Stimulated activated memory B cell treated with anti-CD40 and anti-IgM and Interleukin-4, amounts not matched to agents 10 μg/mL and 1 μg/mL and 100 μg/mL, for 72 hours (primary cell): ENCODE results near the gene ERBB2.

Source experiments
- ATAC-seq: fragments of 150-1000 bp; cut with Tn5 transposase; 2 replicates; pipeline ENCODE4 v1.10.0; 2021
- H3K27ac Mint-ChIP-seq: one replicate; pipeline ENCODE4 v1.8.0; 2022; ENCODE audit warnings: mild to moderate bottlenecking, mixed read lengths
- H3K27me3 Mint-ChIP-seq: one replicate; pipeline ENCODE4 v1.8.0; 2022; ENCODE audit warnings: mixed read lengths
- H3K36me3 Mint-ChIP-seq: one replicate; pipeline ENCODE4 v1.8.0; 2022; ENCODE audit warnings: mixed read lengths
- H3K4me1 Mint-ChIP-seq: one replicate; pipeline ENCODE4 v1.8.0; 2022; ENCODE audit warnings: mixed read lengths
- H3K4me3 Mint-ChIP-seq: one replicate; pipeline ENCODE4 v1.8.0; 2022; ENCODE audit warnings: mild to moderate bottlenecking, moderate library complexity, mixed read lengths
- H3K9me3 Mint-ChIP-seq: one replicate; pipeline ENCODE4 v1.8.0; 2022; ENCODE audit warnings: mixed read lengths

The ERBB2 gene

DNA sequence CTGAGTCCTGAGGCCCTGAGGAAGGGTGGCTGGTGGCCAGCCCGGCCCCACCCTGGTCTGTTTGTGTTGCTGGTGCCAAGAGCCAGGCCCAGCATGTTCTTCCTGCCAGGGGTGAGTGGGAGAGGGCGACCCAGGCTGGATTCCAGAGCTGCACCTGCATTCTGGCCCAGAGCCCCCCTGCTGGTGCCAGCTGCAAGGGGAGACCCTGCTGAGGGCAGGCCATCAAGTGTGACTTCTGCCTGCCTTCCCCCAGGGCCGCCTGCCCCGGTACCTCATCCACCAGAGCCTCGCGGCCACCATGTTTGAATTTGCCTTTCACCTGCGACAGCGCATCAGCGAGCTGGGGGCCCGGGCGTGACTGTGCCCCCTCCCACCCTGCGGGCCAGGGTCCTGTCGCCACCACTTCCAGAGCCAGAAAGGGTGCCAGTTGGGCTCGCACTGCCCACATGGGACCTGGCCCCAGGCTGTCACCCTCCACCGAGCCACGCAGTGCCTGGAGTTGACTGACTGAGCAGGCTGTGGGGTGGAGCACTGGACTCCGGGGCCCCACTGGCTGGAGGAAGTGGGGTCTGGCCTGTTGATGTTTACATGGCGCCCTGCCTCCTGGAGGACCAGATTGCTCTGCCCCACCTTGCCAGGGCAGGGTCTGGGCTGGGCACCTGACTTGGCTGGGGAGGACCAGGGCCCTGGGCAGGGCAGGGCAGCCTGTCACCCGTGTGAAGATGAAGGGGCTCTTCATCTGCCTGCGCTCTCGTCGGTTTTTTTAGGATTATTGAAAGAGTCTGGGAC, 37.1 kb upstream of the ERBB2 start:
- Mint-ChIP-seq H3K27ac (no peak overlapping the region), H3K4me3 (no peak overlapping the region), H3K9me3 (no peaks in the 10 kb centered on the region), H3K4me1 (peaks cover 48% of the 10 kb centered on the region), H3K27me3 (peaks cover 21% of the 10 kb centered on the region), H3K36me3 (peaks cover 37% of the 10 kb centered on the region)
- ATAC-seq: no peak

DNA sequence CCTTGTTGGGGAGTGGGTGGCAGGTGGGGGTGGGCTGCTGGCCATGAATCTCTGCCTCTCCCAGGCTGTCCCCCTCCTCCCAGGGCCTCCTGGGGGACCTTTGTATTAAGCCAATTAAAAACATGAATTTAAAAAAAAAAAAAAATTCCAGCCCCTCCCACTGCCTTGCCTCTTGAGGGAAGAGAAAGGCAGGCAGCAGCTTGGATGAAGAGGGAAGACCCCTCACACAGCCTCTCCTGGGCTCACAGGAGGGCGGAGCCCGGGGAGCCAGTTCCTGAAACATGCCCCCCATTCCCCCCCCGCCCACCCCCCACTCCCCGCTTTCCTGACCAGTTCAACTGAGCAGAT, 36.5 kb upstream of the ERBB2 start:
- Mint-ChIP-seq H3K27me3 (peaks cover 27% of the 10 kb centered on the region), H3K9me3 (no peaks in the 10 kb centered on the region), H3K4me3 (no peak overlapping the region), H3K36me3 (peaks cover 31% of the 10 kb centered on the region), H3K27ac (no peak overlapping the region), H3K4me1 (peaks cover 51% of the 10 kb centered on the region)
- ATAC-seq: no peak

DNA sequence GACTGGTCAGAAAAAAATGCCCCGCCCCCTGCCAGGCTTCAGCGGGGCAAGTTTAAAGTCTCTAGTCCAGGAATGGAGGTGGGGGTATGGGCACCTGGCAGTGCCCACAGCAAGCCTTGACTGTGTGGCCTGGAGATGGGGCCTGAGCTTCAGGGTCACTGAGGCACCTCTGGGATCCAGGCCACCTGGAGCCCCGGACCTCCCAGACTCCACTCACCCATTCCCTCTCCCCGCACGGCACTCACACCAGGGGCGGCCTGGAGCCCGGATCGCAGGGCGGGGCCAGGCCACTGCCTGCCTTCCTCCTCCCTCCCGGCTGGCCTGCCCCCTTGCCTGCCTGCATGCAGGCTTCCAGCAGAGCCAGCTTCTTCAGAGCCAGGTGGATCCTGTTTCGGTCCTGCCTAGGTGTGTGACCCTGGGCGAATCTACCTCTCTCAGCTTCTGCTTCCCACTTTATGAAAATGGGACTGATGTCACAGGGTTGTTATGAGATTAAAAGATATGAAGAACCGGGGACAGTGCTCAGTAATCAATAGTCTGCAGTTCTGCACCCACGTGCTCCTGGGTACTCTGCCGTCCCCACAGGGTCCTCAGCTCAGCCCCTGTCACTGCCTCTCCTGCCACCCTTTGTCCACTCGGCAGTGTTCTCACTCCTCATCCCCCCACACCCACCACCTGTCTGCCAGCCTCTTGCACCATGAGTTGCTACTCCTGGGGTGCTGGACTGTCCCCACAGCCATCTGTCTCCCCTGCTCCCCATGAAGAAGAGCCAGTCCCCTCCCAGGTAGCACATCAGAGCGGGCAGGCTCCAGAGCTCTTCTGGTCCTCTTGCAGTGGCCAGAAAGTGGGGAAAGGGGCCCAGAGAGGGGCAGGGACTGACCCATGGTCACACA, 35.9 kb upstream of the ERBB2 start:
- Mint-ChIP-seq H3K27ac (no peak overlapping the region), H3K4me1 (peaks cover 51% of the 10 kb centered on the region), H3K27me3 (peaks cover 33% of the 10 kb centered on the region), H3K9me3 (no peaks in the 10 kb centered on the region), H3K4me3 (no peak overlapping the region), H3K36me3 (peaks cover 25% of the 10 kb centered on the region)
- no peak for ATAC-seq

DNA sequence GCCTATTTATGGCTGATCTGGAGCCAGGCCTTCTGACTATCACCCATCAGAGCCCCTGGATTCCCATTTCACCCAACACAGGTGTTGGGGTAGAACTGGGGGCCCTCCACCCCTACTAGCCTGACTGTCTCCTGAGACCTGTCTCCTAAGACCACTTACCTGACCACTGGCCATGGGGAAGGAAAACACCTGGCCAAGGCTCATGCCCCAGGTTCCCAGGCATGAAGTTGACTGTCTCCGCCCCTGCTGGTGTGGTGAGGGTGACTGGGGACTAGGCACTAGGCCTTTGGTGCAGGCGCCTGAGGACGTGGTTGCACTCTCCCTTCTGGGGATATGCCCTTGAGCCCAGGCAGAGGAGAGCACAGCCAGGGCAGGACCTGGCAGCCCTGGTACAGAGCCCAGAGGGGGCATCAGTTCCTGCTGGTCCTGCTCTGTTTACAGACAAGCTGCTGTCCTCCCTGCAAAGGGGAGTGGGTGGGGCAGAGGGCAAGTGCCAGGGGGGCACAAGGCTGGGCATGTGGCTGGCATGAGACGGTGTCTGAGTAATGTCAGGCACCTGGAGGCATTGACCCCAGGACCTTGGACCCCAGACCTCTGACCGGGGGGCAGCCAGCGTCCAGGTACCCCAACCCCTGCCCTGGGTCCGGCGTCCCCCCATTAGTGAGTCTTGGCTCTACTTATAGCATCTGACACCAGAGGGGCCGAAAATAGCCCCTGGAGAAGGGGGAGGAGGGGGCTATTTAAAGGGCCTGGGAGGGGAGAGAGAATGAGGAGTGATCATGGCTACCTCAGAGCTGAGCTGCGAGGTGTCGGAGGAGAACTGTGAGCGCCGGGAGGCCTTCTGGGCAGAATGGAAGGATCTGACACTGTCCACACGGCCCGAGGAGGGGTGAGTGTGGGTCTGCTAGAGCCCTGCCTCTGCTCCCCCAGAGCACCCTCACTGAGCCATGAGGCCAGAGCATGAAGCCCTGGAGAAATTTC, 35.0 kb upstream of the ERBB2 start, which contains the start of gene TCAP:
TSS of gene TCAP (plus strand) at position 769 of the 981 bp plus-strand sequence. CDS start at position 780, 11 bp downstream.
- H3K27ac Mint-ChIP-seq: no peak within 1 kb of the TSS
- ATAC-seq: no peak
- H3K27me3 Mint-ChIP-seq: peaks cover 40% of the 10 kb centered on the region
- peaks cover 22% of the 10 kb centered on the region for H3K36me3 Mint-ChIP-seq
- no peaks in the 10 kb centered on the region for H3K9me3 Mint-ChIP-seq
- peak within 1 kb of the TSS; percentile 59 for H3K4me3 Mint-ChIP-seq
- peaks cover 42% of the 10 kb centered on the region for H3K4me1 Mint-ChIP-seq

DNA sequence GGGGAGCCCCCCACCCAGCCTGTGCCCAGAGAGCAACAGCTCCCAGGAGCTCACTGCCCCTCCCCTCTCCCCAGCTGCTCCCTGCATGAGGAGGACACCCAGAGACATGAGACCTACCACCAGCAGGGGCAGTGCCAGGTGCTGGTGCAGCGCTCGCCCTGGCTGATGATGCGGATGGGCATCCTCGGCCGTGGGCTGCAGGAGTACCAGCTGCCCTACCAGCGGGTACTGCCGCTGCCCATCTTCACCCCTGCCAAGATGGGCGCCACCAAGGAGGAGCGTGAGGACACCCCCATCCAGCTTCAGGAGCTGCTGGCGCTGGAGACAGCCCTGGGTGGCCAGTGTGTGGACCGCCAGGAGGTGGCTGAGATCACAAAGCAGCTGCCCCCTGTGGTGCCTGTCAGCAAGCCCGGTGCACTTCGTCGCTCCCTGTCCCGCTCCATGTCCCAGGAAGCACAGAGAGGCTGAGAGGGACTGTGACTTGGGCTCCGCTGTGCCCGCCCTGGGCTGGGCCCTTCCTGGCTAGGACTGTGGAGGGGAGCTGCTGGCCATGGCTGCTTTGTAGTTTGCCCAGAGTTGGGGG, 34.1 kb upstream of the ERBB2 start:
- Mint-ChIP-seq H3K9me3 (no peaks in the 10 kb centered on the region), H3K4me3 (peak overlapping the region; percentile 59), H3K4me1 (peaks cover 39% of the 10 kb centered on the region), H3K27me3 (peaks cover 40% of the 10 kb centered on the region), H3K27ac (no peak overlapping the region), H3K36me3 (peaks cover 14% of the 10 kb centered on the region)
- no peak for ATAC-seq

DNA sequence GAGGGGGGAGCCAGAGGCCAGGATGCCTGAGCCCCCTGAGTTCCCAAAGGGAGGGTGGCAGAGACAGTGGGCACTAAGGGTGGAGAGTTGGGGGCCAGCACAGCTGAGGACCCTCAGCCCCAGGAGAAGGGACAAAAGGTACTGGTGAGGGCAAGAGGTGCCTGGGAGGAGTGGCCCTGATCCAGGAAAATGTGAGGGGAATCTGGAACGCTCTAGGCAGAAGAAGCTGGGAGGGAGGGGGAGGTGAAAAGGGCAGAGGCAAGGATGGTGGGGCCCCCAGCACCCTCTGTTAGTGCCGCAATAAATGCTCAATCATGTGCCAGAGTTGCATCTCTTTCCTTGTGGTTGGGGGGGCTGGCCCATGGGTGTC, 33.6 kb upstream of the ERBB2 start:
- H3K9me3 Mint-ChIP-seq: no peaks in the 10 kb centered on the region
- no peak for ATAC-seq
- H3K36me3 Mint-ChIP-seq: peaks cover 9% of the 10 kb centered on the region
- H3K4me3 Mint-ChIP-seq: peak overlapping the region; percentile 59
- H3K27me3 Mint-ChIP-seq: peaks cover 40% of the 10 kb centered on the region
- no peak overlapping the region for H3K27ac Mint-ChIP-seq
- peaks cover 39% of the 10 kb centered on the region for H3K4me1 Mint-ChIP-seq

DNA sequence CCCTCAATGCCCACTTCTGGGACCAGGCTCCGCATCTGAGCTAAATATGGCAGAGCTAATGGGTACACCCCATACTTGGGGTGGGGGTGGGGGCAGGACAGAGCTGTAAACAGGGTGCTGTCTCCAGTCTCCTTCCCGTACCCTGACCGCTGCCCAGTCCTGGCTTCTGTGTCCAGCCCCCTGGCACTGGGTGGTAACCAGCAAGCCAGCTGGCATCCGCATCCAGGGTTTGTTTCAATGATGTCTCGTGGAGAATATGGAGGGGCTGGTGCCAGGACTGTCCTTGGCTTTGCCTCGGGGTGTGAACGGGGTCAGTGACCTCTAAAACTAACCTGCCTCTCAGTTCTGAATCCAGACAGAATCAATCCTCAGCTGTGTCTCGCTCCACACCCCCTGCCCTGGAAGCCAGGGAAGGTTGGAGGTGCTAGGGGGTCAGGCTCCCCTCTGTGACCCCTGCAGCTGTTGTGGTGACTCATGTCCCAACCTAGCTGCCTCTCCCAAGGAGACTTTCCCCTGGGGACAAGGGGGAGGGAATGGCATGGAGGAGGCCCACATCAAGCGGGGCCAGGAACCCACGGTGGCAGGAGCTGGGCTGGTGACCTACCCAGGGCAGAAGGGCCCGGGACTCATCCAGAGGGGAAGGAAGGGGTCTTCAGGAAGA, 33.1 kb upstream of the ERBB2 start:
- H3K4me1 Mint-ChIP-seq: peaks cover 42% of the 10 kb centered on the region
- no peaks in the 10 kb centered on the region for H3K9me3 Mint-ChIP-seq
- H3K27me3 Mint-ChIP-seq: peaks cover 40% of the 10 kb centered on the region
- H3K27ac Mint-ChIP-seq: no peak overlapping the region
- H3K36me3 Mint-ChIP-seq: peaks cover 4% of the 10 kb centered on the region
- ATAC-seq: no peak
- H3K4me3 Mint-ChIP-seq: peak overlapping the region; percentile 54

DNA sequence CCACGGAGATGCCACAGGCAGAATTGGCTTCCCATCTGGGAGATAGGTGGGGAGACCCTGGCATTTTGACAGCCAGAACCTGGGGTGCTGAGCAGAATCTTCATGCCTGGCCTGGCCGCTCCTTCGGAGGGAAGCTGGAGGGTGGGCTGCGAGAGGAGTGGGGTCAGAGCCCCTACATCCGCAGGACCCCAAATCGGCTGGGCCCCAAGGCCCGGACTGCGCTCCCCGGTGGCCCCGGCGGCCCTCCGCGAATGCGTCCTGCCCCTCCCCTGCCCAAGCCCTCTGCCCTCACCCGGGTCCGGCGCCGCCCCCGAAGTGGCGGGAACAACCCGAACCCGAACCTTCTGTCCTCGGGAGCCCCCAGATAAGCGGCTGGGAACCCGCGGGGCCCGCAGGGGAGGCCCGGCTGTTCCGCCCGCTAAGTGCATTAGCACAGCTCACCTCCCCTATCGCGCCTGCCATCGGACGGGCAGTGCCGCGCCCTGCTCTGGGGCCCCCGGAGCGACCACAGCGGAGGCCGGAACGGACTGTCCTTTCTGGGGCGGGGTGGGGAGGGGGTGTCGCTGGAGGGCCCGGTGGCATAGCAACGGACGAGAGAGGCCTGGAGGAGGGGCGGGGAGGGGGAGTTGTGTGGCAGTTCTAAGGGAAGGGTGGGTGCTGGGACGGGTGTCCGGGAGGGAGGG, 32.5 kb upstream of the ERBB2 start:
- Mint-ChIP-seq H3K4me3 (peak overlapping the region; percentile 69), H3K4me1 (peaks cover 49% of the 10 kb centered on the region), H3K27me3 (peaks cover 40% of the 10 kb centered on the region), H3K36me3 (no peaks in the 10 kb centered on the region), H3K9me3 (no peaks in the 10 kb centered on the region), H3K27ac (peak overlapping the region; percentile 73)
- ATAC-seq: no peak

DNA sequence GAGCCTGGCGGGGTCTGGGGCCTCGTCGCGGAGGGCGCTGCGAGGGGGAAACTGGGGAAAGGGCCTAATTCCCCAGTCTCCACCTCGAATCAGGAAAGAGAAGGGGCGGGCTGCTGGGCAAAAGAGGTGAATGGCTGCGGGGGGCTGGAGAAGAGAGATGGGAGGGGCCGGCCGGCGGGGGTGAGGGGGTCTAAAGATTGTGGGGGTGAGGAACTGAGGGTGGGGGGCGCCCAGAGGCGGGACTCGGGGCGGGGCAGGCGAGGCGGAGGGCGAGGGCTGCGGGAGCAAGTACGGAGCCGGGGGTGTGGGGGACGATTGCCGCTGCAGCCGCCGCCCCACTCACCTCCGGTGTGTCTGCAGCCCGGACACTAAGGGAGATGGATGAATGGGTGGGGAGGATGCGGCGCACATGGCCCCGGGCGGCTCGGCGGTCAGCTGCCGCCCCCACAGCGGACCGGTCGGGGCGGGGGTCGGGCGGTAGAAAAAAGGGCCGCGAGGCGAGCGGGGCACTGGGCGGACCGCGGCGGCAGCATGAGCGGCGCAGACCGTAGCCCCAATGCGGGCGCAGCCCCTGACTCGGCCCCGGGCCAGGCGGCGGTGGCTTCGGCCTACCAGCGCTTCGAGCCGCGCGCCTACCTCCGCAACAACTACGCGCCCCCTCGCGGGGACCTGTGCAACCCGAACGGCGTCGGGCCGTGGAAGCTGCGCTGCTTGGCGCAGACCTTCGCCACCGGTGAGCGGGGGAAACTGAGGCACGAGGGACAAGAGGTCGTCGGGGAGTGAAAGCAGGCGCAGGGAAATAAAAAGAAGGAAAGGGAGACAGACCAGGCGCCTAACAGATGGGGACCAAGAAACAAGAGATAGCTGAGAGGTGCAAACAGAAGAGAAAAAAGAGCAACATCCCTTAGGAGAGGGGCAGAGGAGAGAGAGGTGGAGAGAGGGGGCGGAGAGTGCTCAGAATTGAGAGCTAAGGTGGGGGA, 31.6 kb upstream of the ERBB2 start, which contains the start of gene PNMT:
TSS of gene PNMT (plus strand) at position 509 of the 980 bp plus-strand sequence. CDS start at position 532, 23 bp downstream.
- H3K9me3 Mint-ChIP-seq: no peaks in the 10 kb centered on the region
- ATAC-seq: peak; percentile 67
- no peaks in the 10 kb centered on the region for H3K36me3 Mint-ChIP-seq
- peak within 1 kb of the TSS; percentile 69 for H3K4me3 Mint-ChIP-seq
- peaks cover 53% of the 10 kb centered on the region for H3K4me1 Mint-ChIP-seq
- H3K27me3 Mint-ChIP-seq: peaks cover 40% of the 10 kb centered on the region
- peak within 1 kb of the TSS; percentile 73 for H3K27ac Mint-ChIP-seq

DNA sequence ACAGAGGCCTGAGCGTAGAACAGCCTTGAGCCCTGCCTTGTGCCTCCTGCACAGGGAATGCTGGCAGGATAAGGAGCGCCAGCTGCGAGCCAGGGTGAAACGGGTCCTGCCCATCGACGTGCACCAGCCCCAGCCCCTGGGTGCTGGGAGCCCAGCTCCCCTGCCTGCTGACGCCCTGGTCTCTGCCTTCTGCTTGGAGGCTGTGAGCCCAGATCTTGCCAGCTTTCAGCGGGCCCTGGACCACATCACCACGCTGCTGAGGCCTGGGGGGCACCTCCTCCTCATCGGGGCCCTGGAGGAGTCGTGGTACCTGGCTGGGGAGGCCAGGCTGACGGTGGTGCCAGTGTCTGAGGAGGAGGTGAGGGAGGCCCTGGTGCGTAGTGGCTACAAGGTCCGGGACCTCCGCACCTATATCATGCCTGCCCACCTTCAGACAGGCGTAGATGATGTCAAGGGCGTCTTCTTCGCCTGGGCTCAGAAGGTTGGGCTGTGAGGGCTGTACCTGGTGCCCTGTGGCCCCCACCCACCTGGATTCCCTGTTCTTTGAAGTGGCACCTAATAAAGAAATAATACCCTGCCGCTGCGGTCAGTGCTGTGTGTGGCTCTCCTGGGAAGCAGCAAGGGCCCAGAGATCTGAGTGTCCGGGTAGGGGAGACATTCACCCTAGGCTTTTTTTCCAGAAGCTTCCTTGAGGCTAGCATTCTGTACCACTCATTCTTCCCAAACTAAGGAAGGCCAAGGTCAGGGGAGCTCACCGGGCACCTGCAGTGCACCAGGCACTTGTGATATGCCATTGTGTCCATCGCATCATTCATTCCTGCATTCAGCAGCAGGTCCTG, 29.7 kb upstream of the ERBB2 start:
- Mint-ChIP-seq H3K36me3 (no peaks in the 10 kb centered on the region), H3K9me3 (no peaks in the 10 kb centered on the region), H3K27ac (no peak overlapping the region), H3K4me1 (peaks cover 65% of the 10 kb centered on the region), H3K27me3 (peaks cover 40% of the 10 kb centered on the region), H3K4me3 (no peak overlapping the region)
- no peak for ATAC-seq

DNA sequence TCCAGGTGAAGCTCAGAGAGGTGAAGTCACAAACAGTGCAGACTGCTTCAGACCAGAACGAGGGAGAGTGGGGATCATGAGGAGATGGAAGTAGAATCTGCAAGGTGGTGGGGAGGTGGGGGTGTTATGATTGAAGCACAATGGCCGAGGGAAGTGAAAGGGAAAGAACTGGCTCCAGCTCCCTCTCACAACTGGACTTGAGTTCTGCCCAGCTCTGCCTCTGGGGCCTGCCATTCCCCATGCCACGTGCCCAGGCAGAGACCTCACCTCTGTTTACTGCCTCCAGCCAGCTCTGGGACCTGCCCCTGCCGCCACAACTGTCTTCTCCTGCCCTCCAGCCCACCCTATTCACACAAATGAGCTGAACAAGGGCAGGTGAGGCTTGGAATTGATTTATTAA, 29.1 kb upstream of the ERBB2 start:
- Mint-ChIP-seq H3K27ac (no peak overlapping the region), H3K9me3 (no peaks in the 10 kb centered on the region), H3K4me3 (no peak overlapping the region), H3K36me3 (no peaks in the 10 kb centered on the region), H3K4me1 (peaks cover 65% of the 10 kb centered on the region), H3K27me3 (peaks cover 39% of the 10 kb centered on the region)
- ATAC-seq: no peak
